Left ventricle myocardium inferior (tissue), 1 donor: ENCODE data around the gene PPP4R4. TPM values are rescaled to one million over a fixed set of nuclear protein-coding genes. Genes with fewer than 3 reads are reported as not detected.

Experiments
- DNase-seq: peaks from one replicate; pipeline ENCODE4 v3.0.0-alpha.2; 2020
- H3K27ac ChIP-seq: fragments of 200-600 bp; replicated peaks from 2 replicates; pipeline ENCODE4 v1.8.0; 2021
- H3K27me3 ChIP-seq: fragments of 200-600 bp; 2 replicates; pipeline ENCODE4 v1.8.0; 2021; ENCODE audit warnings: low read depth
- H3K36me3 ChIP-seq: fragments of 200-600 bp; 2 replicates; pipeline ENCODE4 v1.8.0; 2021
- H3K4me1 ChIP-seq: fragments of 200-600 bp; 2 replicates; pipeline ENCODE4 v1.8.0; 2021
- H3K4me3 ChIP-seq: fragments of 200-600 bp; 2 replicates; pipeline ENCODE4 v1.8.0; 2021; ENCODE audit warnings: mild to moderate bottlenecking, moderate library complexity
- H3K9me3 ChIP-seq: fragments of 200-600 bp; replicated peaks from 2 replicates; pipeline ENCODE4 v1.8.0; 2021
- CTCF ChIP-seq: fragments of 200-600 bp; IDR thresholded peaks from 2 replicates; pipeline ENCODE4 v1.8.0; 2021; ENCODE audit warnings: antibody characterized with exemption, mild to moderate bottlenecking, borderline replicate concordance
- intact Hi-C: fragments of 100-400 bp; cut with micrococcal nuclease; formaldehyde crosslinking; loops from one replicate; pipeline ENCODE4 v1.11.0; 2022
- total RNA-seq: library from RNA; stranded (reverse); fragmentation: NEBNext Ultra II Directional; extraction: Animal tissue kit (Norgen Biotek cat#: 25700); gene quantifications from one replicate; pipeline ENCODE4 v1.2.1, GENCODE V29; 2021
- donor health status: DM: no; HTN: yes; CAD: no; lungs with severe emphysema.

The PPP4R4 gene
- total RNA-seq, 1 donor from 2014 or later: not detected

DNA sequence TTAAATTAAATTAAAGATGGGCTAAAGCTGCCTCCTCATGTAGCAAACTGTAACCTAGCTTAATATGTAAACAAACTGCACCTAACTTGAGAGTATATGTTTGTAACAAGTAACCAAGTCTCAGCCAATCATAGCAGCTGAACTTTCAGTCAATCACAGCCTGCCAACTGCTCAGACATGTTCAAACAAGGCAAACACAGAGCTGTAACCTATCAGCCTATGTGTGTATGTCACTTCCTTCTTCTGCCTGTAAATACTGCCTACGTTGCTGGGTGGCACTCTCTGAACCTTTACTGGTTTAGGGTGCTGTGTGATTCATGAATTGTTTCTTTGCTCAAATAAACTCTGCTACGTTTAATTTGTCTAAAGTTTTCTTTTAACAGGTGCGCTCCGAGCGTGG is 146.1 kb downstream of the PPP4R4 start:
- TF ChIP-seq CTCF: no peak
- intact Hi-C loops: no loop called here
- H3K36me3 ChIP-seq: no peaks in the 10 kb centered on the region
- peaks cover 17% of the 10 kb centered on the region for H3K27me3 ChIP-seq
- no peaks in the 10 kb centered on the region for H3K4me1 ChIP-seq
- H3K27ac ChIP-seq: no peak overlapping the region
- H3K4me3 ChIP-seq: no peak overlapping the region
- no peak for DNase-seq
- H3K9me3 ChIP-seq: peaks cover 11% of the 10 kb centered on the region

DNA sequence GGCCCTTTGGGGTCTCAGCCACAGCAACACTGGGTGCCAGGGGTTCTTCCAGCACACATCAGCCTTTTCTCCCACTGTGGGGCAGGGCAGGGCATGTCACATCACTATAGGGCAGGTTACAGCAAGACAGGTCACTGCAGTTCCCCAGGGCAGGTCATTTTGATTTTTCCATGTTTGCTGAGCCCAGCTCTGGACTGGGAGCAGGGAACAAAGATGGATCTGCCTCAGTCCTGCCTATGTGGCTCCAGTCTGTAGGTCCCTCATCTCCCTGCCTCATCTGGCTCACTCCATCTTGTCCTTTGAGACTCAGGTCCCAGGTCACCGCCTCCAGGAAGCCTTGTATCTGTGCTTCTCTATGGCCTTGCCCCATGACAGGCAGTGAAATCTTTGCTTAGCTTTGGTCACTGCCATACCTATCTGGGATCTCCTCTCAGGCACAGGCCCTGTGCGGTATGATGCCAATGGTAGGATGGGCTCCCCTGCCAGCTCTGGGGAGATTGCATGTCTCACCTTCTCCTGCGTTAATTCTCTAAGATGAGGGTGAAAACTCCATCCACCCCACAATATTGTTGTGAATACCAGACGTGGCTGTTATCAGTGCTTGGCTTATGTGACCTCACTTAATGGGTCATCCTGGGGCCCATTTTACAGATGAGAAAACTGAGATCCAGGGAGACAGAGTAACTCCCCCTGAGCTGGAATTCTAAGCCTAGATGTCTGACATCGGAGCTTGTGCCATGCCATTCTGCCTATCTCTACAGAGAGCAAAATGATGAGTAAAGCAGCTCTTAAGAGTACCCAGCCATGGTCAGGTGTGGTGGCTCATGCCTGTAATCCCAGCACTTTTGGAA is 147.5 kb downstream of the PPP4R4 start:
- DNase-seq: no peak
- Histone ChIP-seq H3K9me3 (peaks cover 14% of the 10 kb centered on the region), H3K4me3 (no peak overlapping the region), H3K4me1 (no peaks in the 10 kb centered on the region), H3K27ac (no peak overlapping the region), H3K27me3 (peaks cover 17% of the 10 kb centered on the region), H3K36me3 (no peaks in the 10 kb centered on the region)
- intact Hi-C loops: no loop called here
- TF ChIP-seq CTCF: no peak

GRCh38 chr14:94322648-94323570 is 148.8 kb downstream of the PPP4R4 start, which contains the start of gene SERPINA6:
SERPINA6 (minus strand) TSS chr14:94323336; CDS start chr14:94314648, 8,688 bp downstream.
- TF ChIP-seq CTCF: no peak
- Histone ChIP-seq H3K36me3 (no peaks in the 10 kb centered on the region), H3K4me1 (no peaks in the 10 kb centered on the region), H3K9me3 (peaks cover 15% of the 10 kb centered on the region), H3K27me3 (peaks cover 17% of the 10 kb centered on the region), H3K4me3 (no peak within 1 kb of the TSS), H3K27ac (no peak within 1 kb of the TSS)
- no peak for DNase-seq
- intact Hi-C loops: no loop called here

GRCh38 chr14:94328196-94328595 is 154.1 kb downstream of the PPP4R4 start:
- Histone ChIP-seq H3K4me3 (no peak overlapping the region), H3K4me1 (no peaks in the 10 kb centered on the region), H3K27me3 (peaks cover 19% of the 10 kb centered on the region), H3K27ac (no peak overlapping the region), H3K36me3 (no peaks in the 10 kb centered on the region), H3K9me3 (peaks cover 8% of the 10 kb centered on the region)
- TF ChIP-seq CTCF: no peak
- DNase-seq: no peak
- intact Hi-C loops: no loop called here

Other genes with a start within 250 kb of the PPP4R4 start
- not detected for gene FAM181A, start 247.0 kb upstream of the PPP4R4 start, total RNA-seq
- 251 TPM for gene ASB2, start 197.8 kb upstream of the PPP4R4 start, total RNA-seq
- 1.2 TPM for gene CCDC197, start 177.0 kb upstream of the PPP4R4 start, total RNA-seq
- 0.27 TPM for gene OTUB2, start 148.0 kb upstream of the PPP4R4 start, total RNA-seq
- 208 TPM for gene DDX24, start 93.1 kb upstream of the PPP4R4 start, total RNA-seq
- 8.9 TPM for gene IFI27L1, start 93.0 kb upstream of the PPP4R4 start, total RNA-seq
- 130 TPM for gene IFI27, start 63.6 kb upstream of the PPP4R4 start, total RNA-seq
- 56.6 TPM for gene IFI27L2, start 44.7 kb upstream of the PPP4R4 start, total RNA-seq
- gene SERPINA10, start 118.9 kb downstream of the PPP4R4 start, total RNA-seq: not detected
- gene SERPINA6, start 149.0 kb downstream of the PPP4R4 start, total RNA-seq: not detected
- gene SERPINA2, start 192.4 kb downstream of the PPP4R4 start, total RNA-seq: not detected
- 4.4 TPM for gene SERPINA1, start 214.3 kb downstream of the PPP4R4 start, total RNA-seq